Raji (cell line): ENCODE data around the gene ARAP3.

ENCODE experiments used
- POLR2A ChIP-seq: IDR thresholded peaks from 2 replicates; pipeline ENCODE4 v1.6.1; 2011; ENCODE audit warnings: low read depth, low read length, control low read depth; ENCODE audit not compliant: insufficient read depth

The ARAP3 gene

GRCh38 chr5:141707510-141707909 lies 25.5 kb upstream of the ARAP3 start:
- TF ChIP-seq POLR2A: no peak

- no peak for TF ChIP-seq POLR2A
Observed at GRCh38 chr5:141706121-141706520, 24.1 kb upstream of the ARAP3 start.

- TF ChIP-seq POLR2A: no peak
Observed at GRCh38 chr5:141705469-141705868, 23.4 kb upstream of the ARAP3 start.

GRCh38 chr5:141704782-141705297 lies 22.8 kb upstream of the ARAP3 start:
- TF ChIP-seq POLR2A: no peak

- TF ChIP-seq POLR2A: no peak
Observed at GRCh38 chr5:141703133-141703561, 21.1 kb upstream of the ARAP3 start.

GRCh38 chr5:141701360-141702119 lies 19.5 kb upstream of the ARAP3 start:
- no peak for TF ChIP-seq POLR2A

- no peak for TF ChIP-seq POLR2A
Observed at GRCh38 chr5:141697586-141697985, 15.6 kb upstream of the ARAP3 start.

GRCh38 chr5:141696431-141696830 lies 14.4 kb upstream of the ARAP3 start:
- TF ChIP-seq POLR2A: no peak

GRCh38 chr5:141695627-141696215 lies 13.7 kb upstream of the ARAP3 start:
- TF ChIP-seq POLR2A: no peak

- TF ChIP-seq POLR2A: no peak
Observed at GRCh38 chr5:141694479-141694878, 12.4 kb upstream of the ARAP3 start.

- no peak for TF ChIP-seq POLR2A
Observed at GRCh38 chr5:141692919-141693725, 11.1 kb upstream of the ARAP3 start.

GRCh38 chr5:141692533-141692888 lies 10.5 kb upstream of the ARAP3 start:
- TF ChIP-seq POLR2A: no peak

- no peak for TF ChIP-seq POLR2A
Observed at GRCh38 chr5:141691867-141692532, 10.0 kb upstream of the ARAP3 start.

- TF ChIP-seq POLR2A: no peak
Observed at GRCh38 chr5:141691286-141691866, 9.3 kb upstream of the ARAP3 start.
